ENCODE data around the gene ADIPOR2.

Gene ADIPOR2

GRCh38 chr12:1777798-1778197 lies 86.9 kb downstream of the ADIPOR2 start:
- no peak for DNase-seq

GRCh38 chr12:1778911-1779310 lies 88.0 kb downstream of the ADIPOR2 start:
- no peak for DNase-seq

GRCh38 chr12:1779783-1780182 lies 88.9 kb downstream of the ADIPOR2 start:
- no peak for DNase-seq

DNA sequence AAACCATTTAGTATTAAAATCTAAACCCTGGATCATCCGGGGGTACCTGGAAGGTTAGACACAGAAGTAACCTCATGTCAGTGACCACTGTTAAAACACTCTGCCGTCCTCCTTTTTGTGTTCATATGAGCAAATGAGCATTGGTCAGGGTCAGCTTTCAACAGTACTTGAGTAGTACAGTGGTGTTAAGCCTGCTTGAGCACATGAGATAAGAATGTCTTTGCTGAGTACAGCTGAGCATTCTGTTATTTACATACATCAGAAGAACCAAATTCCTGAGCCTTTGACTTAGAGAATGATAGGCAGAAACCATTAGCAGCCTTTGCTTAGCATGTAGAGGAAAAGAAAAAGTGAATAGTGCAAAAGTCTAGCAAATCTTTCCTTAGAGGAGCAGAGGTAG lies 90.9 kb downstream of the ADIPOR2 start:
- DNase-seq = no peak

- no peak for DNase-seq
Measured at GRCh38 chr12:1782215-1782614, 91.3 kb downstream of the ADIPOR2 start.

DNA sequence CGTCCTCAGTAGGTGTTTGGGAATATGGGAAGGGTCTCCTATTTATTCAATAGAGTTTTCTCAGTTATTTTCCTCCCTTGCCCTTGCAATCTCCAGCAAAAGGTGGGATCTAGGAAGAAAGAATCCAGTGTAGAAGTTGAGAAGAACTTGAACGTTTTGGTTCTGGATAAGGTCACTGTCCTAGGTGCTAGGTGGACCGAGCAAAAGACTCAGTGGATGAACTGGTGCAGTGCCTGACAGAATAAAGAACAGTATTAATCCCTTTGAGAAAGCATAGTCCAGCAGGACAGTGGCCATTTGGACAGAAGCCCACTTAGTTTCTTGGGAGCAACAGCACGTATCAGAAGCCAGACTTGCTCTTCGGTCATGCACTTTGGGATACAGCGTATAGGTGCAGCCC lies 96.8 kb downstream of the ADIPOR2 start:
- DNase-seq = no peak

- no peak for DNase-seq
Measured at GRCh38 chr12:1790444-1790843, 99.6 kb downstream of the ADIPOR2 start.

DNA sequence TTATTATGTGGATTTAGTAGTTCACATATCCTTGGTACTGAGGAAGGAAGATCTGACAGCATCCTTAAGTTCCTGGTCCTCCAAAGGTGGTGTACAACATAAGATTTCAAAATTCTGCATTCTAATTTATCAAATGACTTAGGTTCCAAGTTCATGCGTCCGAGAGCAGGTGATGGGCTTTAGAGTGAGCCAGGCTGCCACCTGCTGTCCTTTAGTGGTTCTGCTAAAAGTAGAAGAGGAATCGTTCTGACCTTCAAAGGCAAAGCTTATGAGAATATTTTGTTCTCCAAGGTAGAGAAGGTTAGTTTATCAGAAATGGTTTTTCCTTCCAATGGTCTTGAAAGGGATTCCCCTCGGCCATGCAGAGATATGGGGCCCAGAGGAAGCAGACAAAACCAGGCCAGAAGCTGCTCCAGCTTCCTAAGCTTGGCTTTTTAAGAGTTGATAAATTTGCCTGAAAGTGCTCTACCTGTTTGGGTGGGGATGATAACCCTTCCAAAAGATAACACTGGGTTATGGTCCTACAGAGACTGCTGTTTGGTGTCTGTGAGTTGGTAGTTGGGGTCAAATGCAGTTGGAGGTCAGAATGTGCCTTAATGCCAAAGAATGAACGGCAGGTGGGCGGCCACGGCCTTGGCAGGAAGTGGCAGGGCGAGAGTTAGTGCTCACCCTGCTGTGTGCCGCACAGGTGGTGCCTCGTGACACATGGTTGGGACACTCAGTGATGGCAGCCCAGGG lies 100.4 kb downstream of the ADIPOR2 start:
- peak; percentile 62 for DNase-seq

DNA sequence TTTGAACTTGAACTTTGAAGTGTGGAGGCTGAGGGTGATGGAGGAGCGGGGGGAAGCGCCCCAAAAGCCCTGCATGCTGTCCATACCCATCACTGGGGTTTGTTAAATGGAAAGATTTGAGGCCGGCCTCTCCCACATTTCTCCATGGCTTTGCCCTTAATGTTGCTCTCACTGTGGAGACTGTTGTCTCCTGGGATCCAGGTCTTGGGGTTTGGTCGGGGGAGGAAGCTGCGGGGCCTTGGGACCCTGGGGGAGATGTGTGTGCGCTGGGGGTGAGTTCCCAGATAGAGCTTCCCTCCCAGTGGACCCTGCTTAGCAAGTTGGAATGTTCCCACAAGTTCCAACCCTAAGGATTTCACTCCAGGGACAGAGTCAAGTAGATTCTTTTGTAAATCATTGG lies 101.5 kb downstream of the ADIPOR2 start:
- no peak for DNase-seq

- DNase-seq = no peak
Measured at GRCh38 chr12:1793426-1794210, 102.7 kb downstream of the ADIPOR2 start.

- DNase-seq = no peak
Measured at GRCh38 chr12:1794440-1795090, 103.7 kb downstream of the ADIPOR2 start.

DNA sequence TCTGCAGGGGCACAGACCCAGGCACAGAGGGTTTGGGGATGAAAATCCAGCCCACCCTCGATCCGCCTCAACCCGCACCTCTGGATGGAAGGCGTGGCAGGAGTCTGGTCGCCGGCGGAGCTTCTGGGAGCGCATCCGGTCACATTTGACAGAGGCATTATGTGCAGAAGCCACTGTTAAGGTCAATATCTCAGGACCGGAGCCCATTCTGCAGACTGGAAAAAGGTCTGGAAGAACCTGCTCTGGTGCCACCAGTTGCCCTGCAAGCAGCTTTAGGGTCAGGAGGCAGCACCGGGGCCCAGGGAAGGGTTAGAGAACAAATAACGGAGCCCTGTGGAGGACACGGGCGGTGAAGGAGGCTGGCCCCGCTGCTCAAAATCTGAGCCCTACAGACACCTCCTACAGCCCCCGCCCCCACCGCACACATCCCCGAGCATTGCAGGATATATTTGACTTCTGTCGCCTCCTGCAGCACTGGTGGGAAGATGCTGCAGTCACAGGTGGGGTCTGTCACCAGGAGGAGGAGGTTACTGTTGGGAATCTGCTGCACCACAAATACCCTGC lies 104.4 kb downstream of the ADIPOR2 start:
- no peak for DNase-seq

DNA sequence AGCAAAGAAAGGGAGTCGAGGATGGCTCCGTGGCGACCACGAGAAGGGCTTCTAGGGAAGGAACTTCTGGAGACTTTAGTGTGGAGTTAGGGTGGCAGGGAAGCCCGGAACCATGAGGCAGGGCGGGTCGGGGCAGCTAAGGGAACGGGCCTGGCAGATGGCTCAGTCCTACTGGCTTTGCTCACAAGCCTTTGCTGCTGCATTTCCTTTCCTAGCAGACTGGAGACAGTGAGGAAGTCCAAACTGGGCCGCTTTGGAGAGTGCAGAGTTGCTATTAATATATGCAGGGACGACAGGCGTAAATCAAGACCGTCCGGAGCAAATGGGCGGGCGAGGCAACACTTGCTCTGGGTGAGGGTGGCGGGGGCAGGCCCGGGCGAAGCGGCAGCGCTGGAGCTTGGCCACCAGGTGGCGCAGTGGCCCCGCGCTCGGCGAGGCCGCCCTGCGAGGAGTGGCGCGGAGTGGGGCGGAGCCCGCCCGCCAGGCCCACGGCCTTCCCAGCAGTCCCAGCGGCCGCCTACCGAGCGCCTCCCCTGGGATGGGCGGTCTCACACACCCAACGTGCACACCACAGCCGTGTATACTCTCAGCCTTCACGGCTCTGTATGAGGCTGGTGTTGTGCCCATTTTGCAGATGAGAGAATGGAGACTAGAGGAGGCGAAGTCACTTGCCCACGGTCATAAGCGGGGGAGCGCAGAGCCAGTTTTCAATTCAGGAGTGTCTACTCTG lies 105.1 kb downstream of the ADIPOR2 start:
- DNase-seq = peak; percentile 68

DNA sequence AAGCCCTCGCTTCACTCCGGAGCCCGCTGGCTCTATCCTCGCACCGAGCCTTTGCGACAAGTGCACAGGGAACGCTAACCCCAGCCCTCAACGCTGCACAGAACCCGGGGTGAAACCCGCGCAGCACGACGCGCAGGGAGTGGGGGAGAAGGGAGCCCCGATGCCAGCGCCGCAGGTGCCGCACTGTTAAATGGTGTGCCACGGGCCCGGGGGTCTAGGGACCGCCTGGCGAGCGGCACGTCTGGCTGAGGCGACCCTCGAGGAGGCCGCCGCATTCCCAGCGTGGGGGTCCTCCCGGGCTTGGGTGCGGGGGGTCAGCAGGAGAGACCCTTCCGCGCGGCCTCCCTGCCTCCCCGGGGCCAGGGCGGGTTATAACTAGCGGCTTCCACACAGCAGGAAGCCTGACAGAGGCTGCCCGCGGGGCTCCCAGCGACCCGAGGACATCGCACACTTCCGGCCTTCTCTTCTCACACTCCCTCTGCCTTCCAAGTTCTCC lies 105.7 kb downstream of the ADIPOR2 start:
- no peak for DNase-seq

- DNase-seq = no peak
Measured at GRCh38 chr12:1797011-1797901, 106.4 kb downstream of the ADIPOR2 start.

DNA sequence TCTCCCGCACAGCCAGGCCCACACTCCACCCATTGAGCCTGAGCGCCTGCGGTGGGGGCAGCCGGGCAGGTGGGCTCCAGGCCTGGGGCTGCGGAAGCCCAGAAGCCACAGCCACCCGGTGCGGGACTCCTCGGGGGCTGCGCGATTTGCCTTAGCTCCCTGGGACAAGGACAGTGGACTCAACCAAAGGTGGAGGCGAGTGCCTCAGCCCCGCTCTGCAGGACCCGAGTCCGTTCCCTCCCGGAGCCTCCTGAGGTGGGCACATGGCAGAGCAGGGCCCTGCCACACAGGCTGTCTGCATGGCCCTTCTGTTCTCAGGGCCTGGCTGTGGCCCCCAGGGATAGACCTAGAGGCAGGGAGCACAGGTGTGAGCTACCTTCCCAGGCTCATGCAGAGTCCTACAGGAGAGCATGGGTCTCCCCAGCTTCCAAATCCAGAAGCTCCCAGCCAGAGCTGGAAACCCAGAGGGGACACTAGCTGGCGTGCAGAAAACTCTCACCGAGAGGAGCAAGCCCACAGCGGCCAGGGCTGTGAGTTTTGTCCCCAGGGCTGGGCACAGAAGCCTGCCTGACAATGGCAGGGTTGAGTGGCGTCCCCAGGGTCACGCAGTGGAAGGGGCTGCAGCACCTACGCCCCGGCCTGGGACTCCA lies 107.2 kb downstream of the ADIPOR2 start:
- DNase-seq = no peak

- DNase-seq = no peak
Measured at GRCh38 chr12:1798641-1799020, 107.8 kb downstream of the ADIPOR2 start.

GRCh38 chr12:1799051-1799881 lies 108.4 kb downstream of the ADIPOR2 start:
- no peak for DNase-seq

- no peak for DNase-seq
Measured at GRCh38 chr12:1799882-1800400, 109.1 kb downstream of the ADIPOR2 start.
